Measurements from ENCODE around the gene IRX4.
"Not testable (repeated sequence)": the region's sequence is repeated elsewhere in the genome, so short reads cannot be mapped to it uniquely, and the experiment has no call there.

Gene IRX4

DNA sequence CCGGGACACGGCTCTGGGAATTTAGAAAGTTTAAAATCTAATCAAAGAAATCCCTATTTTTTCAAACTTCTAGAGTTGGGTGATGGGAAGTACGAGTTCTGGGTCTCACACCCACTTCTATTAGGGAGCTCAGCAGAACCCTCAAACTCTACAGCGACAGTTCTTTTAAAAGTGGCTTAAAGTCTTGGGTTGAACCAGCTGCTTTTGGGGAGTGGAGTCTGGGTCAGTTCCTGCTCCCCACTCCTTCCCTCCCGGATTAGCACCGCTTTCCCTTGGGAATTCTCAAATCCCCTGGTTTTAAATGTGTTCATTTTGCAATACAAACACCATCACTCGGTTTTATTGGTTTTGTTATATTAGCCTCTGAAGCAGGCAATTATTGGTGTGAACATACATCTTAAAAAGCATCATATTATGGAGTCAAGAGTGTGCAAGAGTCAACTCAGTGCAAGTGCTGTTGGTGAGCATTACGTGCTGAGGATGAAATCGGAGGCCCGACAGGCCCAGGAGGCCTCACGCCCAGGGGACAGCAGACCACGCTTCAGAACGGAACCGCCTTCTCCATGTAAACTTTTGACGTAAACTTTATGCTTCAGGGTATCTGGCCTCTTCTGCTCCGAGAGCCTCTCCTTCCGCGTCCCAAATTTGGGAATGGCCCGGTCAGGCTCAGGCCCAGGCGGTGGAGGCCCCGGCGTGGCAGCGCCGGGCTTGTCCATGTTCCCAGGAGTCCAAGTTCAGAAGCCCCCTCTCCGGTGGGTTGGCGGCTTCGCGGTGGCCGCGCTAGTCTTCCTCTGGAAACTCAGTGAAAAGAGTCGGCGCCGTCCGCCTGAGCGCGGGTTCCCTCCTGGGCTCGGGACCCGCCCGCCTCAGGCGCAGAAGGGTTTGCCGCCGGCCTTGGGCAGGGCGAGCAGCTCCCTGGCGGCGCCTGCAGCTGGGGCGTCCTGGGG lies 5.3 kb downstream of the IRX4 start:
- DNase-seq = no peak

DNA sequence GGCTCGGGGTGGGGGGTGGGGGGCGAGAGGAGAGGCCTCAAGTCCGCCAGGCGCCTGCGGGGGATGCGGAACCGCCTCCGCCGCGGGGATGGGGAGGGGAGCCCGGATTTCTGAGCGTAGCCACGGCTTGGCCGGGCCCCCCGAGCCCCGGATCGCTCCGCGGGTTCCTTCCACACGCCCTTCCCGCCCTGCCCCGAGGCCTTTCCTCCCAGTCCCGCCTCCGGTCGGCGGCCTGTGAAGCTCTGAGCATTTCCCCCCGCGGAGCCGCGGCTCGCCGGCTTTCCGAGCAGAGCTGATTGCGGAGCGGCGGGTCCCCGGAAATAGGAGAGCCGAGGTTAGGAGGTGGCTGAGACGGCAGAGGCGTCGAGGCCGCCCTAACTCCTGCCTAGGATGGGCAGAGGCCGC lies 6.1 kb downstream of the IRX4 start:
- no peak for DNase-seq

DNA sequence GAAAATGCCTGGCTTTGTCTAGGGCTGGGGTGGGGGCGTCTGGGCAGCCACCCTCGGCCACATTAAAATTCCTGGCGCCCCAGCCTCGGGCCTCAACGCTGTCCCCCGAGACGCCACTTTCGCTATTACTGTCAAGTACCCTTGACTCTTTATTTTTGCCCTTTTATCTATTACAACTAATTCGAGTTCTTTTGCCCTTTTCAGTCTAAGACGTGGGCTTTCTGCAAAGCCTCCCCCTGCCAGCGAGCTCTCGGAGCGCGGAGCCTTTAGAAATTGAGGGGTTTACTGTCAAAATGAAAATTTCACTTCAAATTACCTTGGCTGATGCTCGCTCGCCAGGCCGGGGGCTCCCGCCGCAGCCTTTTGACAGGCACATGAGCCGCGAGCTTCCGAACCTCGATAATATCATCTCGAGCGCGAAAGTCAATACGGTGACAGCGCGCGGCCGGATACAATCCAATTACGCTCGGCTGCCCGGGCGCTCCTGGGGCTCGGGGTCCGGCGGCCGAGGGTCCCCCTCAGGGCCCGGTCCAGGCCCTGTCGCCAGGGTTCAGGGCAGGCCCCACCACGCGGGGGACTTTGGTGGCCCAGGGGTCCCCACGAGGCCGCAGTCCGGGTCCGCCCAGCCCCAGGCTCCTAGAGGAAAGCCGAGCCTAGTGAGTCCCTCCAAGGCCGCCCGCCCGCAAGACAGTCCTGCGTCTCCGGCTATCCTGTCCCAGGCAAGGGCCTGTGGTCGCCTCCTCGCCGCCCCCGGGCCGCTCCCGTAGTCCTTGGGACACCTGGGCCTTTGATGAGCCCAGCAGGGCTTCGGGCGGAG lies 6.7 kb downstream of the IRX4 start:
- no peak for DNase-seq

DNA sequence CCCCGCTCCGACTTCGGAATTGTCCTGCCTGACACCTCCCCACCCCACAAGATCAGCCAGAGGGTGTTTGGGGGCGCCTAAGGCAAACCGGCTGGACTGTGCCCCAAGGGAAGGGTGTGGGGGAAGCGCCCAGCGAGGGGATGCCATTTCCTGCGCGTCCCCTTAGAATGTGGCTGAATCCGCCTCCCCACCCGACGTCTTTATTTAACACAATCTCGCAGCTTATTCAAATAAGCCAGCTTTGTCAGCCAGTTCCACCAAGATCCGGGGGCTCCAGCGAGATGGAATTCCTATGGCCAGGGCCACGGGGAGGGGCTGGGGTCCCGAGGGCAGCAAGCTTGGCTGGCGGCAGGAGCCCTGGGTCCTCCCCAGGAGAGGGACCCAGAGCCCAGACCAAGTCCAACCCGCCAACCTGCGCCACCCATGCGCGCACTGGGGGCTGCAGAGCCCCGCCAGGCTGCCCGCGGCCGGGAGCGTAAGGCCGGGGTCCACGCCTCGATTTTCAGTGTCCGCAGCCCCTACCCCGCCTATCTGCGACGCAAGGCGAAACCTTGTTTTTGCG lies 7.4 kb downstream of the IRX4 start:
- DNase-seq = no peak

DNA sequence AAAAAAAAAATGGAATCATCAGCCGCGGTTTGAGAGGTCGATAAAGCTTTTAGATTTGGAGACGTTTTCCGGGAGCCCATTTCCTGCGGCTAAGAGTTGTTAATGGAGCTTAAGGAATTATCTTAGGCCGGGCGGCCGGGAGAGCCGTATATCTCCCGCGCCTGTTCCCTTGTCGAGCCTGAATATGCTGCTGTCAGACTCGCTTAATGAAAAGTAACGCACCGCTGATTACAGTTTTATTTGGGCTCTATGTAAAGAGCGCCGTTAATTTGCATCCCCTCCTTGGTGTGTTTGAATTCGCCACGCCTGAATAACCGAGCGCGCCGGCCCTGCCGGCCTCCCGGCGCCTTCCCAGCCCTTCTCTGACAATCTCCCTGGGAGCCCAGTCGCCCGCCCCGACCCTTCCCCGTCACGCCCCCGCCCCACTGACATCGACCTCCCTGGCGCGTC lies 7.9 kb downstream of the IRX4 start:
- DNase-seq = no peak

DNA sequence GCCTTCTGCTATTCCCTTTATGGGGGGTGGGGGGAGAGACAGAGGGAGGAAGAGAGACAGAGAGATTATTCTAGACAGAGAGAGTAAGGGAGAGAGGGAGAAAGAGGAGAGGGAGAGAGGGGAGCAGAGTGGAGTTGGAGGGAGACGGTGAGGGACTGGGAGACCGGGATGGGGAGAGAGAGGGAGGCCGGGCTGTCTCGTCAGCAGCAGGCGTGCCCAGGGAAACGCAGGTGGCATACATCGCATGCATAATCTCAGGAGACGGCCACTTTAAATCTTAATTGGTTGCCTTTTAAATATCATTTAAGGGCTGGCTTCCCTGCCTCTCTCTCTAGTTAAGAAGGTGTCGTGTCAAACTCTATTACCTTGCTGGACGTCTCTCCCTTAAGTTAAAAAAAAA lies 8.4 kb downstream of the IRX4 start:
- DNase-seq = no peak

DNA sequence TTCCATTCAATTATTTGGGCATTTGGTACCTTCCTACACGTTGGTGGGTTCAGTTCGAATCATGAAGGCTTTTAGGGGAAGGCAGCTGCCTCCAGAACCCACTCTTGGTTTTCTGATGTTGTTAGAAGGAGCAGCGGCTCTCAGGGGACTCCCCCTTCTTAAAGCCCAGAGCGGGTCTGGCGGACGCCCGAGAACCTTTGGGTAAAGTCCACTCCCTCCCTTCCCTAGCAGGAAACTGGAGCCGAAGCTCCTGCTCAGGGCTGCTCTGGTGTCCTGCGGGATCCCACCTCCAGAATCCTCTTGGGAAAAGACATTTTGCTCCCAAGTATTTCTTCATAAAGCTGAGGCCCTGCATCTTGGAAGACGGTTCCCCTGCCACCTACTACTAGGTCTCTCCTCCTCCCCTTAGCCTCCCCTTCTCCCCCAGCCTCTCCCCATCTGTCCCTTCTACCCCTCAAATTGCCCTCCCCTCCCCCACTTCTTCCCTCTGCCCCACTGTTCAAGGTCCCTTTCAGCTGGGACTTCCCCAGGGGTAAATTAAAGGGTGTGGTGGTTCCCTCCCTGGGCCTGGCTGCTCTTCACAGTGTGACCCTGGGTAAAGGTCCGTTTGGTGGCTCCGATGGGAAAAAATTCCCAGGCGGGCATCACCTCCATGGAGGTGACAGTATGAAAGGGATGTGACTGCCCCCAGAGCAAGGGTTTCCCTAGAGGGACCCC lies 9.3 kb downstream of the IRX4 start:
- DNase-seq = no peak

DNA sequence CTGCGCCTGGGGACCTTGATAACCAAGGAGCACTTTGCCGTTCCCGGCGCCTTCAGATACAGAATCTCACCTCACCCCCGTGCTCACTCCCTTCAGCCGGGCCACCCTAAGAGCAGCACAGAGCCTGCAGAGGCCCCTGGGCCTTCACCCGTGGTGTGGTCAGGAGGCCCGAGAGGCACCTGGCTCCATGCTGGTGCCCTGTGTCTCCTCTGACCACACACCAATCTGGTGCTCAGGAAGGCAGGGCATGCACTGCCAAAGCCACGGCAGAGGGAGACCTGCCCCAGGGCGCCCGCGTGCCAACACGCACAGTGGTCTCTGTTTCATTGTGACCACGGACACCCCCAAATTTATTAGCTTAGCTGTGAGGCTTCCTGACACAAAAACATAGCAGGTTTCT lies 11.3 kb downstream of the IRX4 start:
- DNase-seq = no peak

DNA sequence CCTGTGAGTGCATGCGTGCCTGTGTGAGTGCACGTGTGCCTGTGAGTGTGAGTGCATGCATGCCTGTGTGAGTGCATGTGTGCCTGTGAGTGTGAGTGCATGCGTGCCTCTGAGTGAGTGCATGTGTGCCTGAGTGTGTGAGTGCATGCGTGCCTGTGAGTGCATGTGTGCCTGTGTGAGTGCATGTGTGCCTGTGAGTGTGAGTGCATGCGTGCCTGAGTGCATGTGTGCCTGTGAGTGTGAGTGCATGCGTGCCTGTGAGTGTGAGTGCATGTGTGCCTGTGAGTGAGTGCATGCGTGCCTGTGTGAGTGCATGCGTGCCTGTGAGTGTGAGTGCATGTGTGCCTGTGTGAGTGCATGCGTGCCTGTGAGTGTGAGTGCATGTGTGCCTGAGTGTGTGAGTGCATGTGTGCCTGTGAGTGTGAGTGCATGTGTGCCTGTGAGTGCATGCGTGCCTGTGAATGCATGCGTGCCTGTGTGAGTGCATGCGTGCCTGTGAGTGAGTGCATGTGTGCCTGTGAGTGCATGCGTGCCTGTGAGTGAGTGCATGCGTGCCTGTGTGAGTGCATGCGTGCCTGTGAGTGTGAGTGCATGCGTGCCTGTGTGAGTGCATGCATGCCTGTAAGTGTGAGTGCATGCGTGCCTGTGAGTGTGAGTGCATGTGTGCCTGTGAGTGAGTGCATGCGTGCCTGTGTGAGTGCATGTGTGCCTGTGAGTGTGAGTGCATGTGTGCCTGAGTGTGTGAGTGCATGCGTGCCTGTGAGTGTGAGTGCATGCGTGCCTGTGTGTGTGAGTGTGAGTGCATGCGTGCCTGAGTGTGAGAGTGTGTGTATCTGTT lies 12.1 kb downstream of the IRX4 start:
- DNase-seq = not testable (repeated sequence)

DNA sequence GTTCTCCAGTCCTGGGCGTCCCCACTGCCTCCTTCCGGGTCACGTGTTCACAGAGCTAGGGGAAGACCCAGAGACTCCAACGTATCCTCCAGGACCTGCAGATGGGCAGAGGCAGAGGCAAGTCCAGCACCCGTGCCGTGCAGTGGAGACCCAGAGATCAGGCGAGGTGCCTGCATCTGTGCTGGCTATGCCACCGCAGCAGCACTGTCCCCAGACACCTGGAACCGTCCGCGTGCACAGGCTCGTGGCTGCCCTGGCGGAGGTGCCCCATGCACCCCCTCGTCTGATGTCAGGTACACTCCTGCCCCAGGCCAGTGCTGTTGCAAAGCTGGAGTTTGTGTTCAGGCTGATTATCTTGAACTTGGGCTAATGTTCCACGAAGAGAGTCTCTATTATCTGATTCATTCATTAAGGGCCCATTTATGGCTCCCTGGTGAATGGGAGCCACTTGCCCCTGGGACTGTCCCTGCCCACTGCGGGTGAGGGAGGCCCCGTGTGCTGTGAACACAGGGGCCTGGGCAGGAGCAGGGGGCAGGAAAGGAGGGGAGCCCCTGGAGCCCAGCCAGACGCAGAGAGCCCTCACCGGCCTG lies 13.7 kb downstream of the IRX4 start:
- no peak for DNase-seq

DNA sequence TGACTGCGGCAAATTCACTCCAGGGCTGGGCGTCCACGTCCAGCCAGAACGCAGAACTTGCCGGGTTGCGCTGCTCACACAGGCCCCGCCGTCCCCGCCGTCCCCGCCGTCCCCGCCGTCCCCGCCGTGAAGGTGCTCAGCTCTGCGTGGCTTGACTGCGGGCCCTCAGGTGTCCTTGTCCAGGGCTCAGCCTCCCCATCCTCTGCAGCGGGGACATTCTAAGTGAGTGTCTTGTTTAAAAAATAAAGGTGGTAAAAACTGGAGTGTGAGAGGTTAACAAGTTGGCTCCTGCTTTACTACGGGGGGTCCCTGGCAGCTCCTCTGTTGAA lies 14.9 kb downstream of the IRX4 start:
- no peak for DNase-seq

DNA sequence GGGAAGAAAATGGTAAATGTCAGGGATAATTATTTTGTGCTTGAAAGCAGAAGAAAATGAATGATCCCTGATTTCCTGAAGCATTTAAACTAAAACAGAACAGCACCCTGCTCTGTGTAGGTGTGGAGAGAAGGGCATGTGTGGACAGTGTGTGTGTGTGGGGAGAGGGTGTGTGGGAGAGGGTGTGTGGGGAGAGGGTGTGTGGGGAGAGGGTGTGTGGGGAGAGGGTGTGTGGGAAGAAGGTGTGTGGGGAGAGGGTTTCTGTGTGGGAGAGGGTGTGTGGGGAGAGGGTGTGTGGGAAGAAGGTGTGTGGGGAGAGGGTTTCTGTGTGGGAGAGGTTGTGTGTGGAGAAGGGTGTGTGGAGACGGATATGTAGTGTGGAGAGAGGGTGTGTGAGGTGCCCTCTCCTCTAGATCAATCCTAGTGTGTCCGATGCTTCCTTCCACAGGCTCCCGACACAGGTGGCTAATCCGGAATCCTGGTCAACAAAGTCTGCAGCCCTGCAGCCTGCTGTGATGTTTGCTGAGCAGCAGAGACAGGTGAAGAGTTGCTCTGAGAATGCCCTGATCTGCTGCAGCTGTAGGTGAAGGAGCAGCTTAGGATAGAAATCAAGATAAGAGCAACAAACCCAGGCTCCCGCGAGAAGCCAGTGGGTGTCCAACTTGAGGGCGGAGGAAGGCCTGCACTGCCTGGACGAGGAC lies 15.5 kb downstream of the IRX4 start:
- DNase-seq = no peak

DNA sequence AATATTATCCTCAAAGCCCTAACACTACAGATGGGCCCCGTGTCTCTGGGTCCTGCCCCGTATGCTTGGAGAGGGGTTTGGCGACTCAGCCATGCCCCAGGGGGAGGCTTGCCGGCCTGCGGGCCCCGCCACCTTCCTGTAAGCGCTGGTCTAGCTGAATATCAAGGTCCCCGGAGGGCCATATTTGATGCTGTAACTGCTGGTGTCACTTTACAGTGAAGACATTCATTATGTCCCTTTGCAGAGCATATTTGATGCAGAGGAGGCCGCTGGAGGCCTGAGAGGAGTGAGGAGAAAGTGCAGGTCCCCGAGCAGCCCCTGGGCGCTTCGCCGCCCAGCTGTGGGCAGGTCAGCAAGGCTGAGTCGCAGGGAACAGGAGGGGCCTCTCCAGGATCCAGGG lies 16.8 kb downstream of the IRX4 start:
- no peak for DNase-seq

DNA sequence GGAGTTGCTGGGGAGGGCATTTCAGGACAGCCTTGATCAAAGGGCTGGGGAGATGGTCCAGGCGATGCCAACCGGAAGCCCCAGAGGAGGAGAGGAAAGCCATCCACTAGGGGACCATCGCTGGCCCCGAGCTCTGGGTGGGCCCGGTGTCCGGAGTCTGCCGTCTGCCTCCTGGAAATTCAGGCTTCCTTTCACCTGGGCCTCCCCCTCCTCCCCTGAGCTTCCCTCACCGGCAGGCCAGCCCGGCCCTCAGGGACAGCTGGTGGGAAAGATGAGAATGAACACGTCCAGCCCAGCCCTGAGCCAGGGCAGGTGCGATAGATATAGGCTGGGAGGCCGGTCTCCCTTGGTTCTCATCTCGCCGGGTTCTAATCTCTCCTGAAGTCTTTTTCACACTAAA lies 17.2 kb downstream of the IRX4 start:
- DNase-seq = no peak

DNA sequence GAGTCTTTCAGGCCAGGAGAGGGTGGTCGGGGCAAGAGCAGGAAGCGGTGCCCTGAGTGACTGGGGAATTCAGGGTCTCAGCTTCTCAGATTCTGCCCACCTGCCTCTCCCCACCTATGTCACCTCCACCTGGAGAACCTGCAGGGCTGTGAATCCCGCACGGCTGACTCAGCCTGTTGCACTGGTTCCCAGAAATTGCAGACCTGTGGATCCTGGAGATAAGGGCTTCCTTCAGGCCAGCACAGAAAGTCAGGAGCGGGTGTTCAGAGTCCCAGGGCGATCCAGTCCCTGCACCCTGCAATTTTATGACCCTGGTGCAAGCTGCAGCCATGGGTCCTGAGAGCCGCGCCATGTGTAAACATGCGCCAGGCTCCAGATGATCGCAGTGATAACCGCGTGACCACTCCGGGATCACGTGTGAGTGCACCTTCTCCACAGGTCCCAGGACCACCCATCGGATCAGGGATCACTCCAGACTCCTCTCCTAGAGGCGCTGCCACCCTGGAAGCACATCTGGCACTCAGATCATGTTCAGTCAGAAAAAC lies 17.8 kb downstream of the IRX4 start:
- no peak for DNase-seq

DNA sequence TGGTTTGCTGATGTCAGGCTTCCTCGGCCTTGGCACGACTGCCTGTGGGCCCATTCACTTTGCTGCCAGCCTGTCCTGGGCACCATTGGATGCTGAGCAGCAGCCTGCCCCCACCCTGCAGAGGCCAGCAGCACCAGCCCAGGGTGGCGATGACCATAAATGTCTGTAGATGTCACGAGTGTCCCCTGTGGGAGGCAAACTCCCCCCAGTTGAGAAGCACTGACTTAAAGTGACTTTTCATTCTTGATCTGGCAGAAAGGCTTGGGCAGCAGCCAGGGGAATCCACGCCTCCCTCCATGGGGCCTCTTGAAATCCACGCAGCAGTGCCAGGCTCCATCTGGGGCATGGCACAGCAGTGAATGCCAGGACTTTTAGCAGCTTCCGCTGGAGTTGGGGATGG lies 21.8 kb downstream of the IRX4 start:
- DNase-seq = no peak

DNA sequence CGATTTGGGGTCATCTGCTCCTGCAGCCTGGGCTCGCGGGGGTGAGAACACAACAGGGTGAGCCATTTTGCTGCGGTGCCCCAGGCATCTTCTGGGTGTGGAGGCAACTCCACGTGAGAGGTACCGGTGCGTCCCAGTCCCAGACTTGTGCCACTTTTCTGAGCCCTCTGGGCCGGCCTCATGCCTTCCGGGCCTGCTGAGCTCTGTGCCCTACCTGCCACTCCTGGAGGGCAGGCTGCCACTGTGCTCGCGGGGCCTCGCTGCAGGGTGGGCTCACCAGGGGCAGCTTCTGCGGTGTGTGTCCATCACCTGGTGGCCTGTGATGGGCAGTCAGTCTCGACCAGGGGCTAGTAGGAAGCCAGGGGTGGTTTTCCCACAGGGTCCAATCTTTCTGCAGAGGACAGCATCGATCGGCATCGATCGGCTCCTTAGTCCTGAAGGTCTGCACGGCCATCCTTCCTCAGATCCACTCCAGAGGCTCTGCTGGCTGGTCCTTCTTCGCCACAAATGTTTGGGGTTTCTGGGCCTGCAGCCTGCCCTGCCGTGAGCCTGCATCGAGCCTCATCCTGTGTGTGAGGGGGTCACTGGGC lies 22.6 kb downstream of the IRX4 start:
- DNase-seq = no peak

DNA sequence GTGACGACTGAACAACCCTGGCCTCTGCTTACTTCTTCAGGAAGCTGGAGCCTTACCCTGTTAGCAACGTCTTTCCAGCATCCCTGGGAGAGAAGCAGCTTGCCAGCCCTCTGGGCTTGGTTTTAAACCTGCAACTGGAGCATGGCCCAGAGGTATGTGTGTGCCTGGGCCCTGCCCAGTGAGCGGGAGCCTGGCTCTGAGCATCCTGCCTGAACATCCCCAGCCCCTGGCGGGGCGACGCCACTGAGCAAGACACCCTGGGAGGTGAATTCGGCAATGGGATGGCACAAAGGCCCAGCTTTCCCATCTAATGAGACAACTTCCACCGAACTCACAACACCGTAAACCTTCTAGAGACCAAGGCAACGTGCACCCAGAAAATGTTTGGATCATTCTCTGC lies 23.6 kb downstream of the IRX4 start:
- DNase-seq = no peak

DNA sequence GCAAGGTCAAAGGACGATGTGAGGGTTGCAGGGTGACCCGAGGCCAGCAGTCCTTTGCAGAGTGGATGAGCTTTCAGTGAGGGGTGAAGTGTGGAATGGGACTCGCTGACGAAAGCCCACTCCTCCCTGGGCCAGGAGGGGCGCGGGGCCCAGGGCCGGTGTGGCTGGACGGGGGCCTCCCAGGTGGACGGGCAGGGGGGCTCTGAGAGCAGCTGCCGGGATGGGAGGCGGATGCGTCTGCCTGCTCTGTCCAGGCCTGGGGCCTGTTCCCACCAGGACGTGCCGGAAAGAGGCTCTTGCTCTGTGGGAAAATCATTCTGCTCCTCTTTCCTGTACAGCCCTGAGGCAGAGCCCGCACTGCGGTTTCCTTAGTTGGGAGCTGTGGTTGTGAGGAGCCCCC lies 24.3 kb downstream of the IRX4 start:
- no peak for DNase-seq

DNA sequence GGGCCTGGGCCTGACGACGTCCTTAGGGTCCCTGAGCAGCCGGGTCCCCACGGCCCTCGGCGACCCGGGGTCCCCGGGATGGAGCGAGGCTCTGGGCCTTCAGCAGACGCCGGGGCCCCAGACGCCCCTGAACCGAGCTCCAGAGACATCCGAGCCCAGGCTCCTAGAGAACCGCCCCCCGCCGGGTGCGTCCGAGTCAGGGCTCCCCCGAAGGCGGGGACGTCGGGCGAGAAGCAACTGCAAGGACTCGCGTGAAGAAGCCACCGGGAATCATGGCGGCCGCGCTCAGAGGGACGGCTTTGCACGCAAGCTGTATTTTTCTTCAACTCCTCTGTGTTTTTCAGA lies 25.5 kb downstream of the IRX4 start:
- DNase-seq = no peak
